Activated naive CD8-positive, alpha-beta T cell (primary cell): ENCODE measurements around the gene MIER1.
"Not testable (repeated sequence)": the region's sequence is repeated elsewhere in the genome, so short reads cannot be mapped to it uniquely, and the experiment has no call there.

Source experiments
- H3K27ac Mint-ChIP-seq: one replicate; pipeline ENCODE4 v1.8.0; 2021; ENCODE audit warnings: mixed read lengths
- H3K27me3 Mint-ChIP-seq: one replicate; pipeline ENCODE4 v1.8.0; 2021; ENCODE audit warnings: mixed read lengths
- H3K36me3 Mint-ChIP-seq: one replicate; pipeline ENCODE4 v1.8.0; 2021; ENCODE audit warnings: mixed read lengths
- H3K4me1 Mint-ChIP-seq: one replicate; pipeline ENCODE4 v1.8.0; 2021; ENCODE audit warnings: low read depth, mixed read lengths
- H3K4me3 Mint-ChIP-seq: one replicate; pipeline ENCODE4 v1.8.0; 2021; ENCODE audit warnings: mild to moderate bottlenecking, mixed read lengths
- H3K9me3 Mint-ChIP-seq: one replicate; pipeline ENCODE4 v1.8.0; 2021; ENCODE audit warnings: low read depth, mixed read lengths

The MIER1 gene

DNA sequence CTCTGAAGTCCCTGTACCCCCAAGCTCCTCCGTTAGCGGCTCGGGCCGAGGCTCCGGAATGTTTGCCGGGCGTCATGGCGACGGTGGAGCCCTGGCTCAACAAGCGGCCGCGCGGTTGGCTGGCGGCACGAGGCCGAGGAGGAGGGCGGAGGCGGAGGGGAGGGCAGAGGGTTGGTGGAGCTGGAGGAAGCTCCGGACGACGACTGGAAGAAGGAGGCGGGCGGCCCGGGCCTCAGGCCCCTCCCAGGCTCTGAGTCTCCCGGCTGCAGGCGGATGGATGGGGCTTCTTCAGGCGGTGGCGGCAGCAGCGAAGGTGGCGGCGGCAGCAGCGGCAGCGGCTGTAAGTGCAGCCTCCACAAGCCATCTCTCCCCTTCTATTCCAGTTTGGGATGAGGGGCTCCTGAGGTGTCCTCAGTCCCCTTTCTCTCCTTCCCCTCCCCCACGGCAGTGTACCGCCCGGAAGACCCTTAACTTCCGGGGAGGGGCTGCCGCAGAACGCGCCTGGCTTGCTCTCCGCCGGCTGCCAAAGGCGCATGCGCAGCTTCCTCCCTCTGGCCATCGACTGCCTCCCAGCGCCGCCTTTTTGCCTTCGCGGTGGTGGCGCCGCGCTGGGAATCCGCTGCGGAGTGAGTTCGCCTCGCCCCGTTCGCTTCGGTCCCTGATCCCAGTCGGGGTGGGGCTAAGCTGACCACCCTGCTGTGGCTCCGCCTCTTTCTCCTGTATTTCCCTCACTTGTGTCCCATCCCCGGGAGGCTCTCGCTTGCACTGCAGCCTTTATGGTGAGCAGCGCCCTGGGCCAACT lies at the start of gene MIER1, which contains the start of gene DNAI4:
TSS of gene MIER1 (plus strand) at position 235 of the 802 bp plus-strand sequence. CDS start at position 274, 39 bp downstream.
TSS of gene DNAI4 (minus strand) at position 101 of the 802 bp plus-strand sequence. CDS start at position 76, 25 bp downstream.
- H3K27ac Mint-ChIP-seq: peak within 1 kb of the TSS; percentile 90
- peaks cover 56% of the 10 kb centered on the region for H3K4me1 Mint-ChIP-seq
- H3K36me3 Mint-ChIP-seq: peaks cover 8% of the 10 kb centered on the region
- H3K27me3 Mint-ChIP-seq: no peaks in the 10 kb centered on the region
- no peaks in the 10 kb centered on the region for H3K9me3 Mint-ChIP-seq
- peak within 1 kb of the TSS; percentile 92 for H3K4me3 Mint-ChIP-seq

DNA sequence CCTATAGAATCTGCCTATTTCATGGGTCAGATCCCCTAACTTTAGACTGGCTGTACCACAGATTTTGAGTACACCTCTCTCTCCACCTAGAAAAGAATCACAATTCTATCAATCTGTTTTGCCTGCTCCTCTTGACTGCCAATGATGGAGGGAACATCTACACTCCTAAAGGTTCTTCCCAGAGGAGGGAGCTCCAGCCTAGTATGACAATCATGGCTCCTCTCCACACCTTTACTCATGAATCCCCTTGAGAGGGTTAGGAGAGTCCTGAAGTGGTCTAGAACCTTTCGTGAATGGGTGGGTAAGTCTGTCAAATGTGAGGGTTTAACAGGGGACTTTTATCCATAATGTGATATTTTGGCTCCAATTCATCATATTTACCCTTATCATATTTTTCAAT lies 48.1 kb upstream of the MIER1 start:
- no peak overlapping the region for H3K27ac Mint-ChIP-seq
- H3K9me3 Mint-ChIP-seq: peaks cover 23% of the 10 kb centered on the region
- H3K4me3 Mint-ChIP-seq: no peak overlapping the region
- no peaks in the 10 kb centered on the region for H3K4me1 Mint-ChIP-seq
- no peaks in the 10 kb centered on the region for H3K27me3 Mint-ChIP-seq
- H3K36me3 Mint-ChIP-seq: peaks cover 11% of the 10 kb centered on the region

- Mint-ChIP-seq H3K9me3 (peaks cover under 1% of the 10 kb centered on the region), H3K27ac (no peak overlapping the region), H3K36me3 (peaks cover 6% of the 10 kb centered on the region), H3K4me3 (no peak overlapping the region), H3K27me3 (no peaks in the 10 kb centered on the region), H3K4me1 (no peaks in the 10 kb centered on the region)
Measured at GRCh38 chr1:66889030-66889429, 35.8 kb upstream of the MIER1 start.

DNA sequence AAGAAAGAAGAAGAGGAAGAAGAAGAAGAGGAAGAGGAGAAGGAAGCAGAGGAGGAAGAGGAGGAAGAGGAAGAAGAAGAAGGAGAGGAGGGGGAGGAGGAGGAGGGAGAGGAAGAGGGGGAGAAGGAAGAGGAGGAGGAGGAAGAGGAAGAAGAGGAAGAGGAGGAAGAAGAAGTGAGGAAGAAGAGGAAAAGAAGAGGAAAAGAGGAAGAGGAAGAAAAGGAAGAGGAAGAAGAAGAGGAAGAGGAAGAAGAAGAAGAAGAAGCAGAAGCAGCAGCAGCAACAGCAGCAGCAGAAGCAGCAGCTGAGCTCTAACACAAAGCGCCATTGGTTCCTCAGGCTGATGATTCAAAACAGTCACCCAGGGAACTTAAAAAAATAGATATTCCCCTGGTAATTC lies 34.2 kb upstream of the MIER1 start:
- Mint-ChIP-seq H3K27me3 (no peaks in the 10 kb centered on the region), H3K4me1 (no peaks in the 10 kb centered on the region), H3K9me3 (no peaks in the 10 kb centered on the region), H3K27ac (no peak overlapping the region), H3K36me3 (peaks cover 6% of the 10 kb centered on the region), H3K4me3 (no peak overlapping the region)

GRCh38 chr1:66893712-66894111 lies 31.1 kb upstream of the MIER1 start:
- H3K36me3 Mint-ChIP-seq: peaks cover 3% of the 10 kb centered on the region

GRCh38 chr1:66915203-66915602 lies 9.6 kb upstream of the MIER1 start:
- not testable (repeated sequence) for H3K4me3 Mint-ChIP-seq, H3K9me3 Mint-ChIP-seq

More at GRCh38 chr1:66893712-66894111, 31.1 kb upstream of the MIER1 start:
- Mint-ChIP-seq H3K9me3 (no peaks in the 10 kb centered on the region), H3K27ac (no peak overlapping the region), H3K4me3 (no peak overlapping the region), H3K27me3 (no peaks in the 10 kb centered on the region), H3K4me1 (no peaks in the 10 kb centered on the region)

DNA sequence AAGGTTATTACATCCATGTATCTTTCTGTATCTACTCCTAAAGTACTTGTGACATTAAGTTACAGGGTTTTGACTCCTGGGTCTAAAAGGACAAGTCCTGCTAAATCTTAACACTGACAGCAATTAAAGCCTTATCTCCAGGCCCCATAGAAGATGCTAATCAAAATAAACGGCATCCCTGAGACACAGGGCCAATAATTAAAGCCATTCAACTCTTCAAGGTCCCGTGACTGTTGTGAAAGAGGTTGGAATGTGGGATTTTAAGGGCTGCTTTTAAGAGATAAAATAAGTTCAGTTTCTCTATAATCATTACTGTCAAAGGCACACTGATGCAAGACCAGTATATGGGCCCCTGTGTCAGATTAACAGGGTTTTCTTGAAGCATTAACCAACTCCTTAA lies 8.5 kb upstream of the MIER1 start:
- Mint-ChIP-seq H3K27ac (no peak overlapping the region), H3K4me1 (peaks cover 8% of the 10 kb centered on the region), H3K27me3 (no peaks in the 10 kb centered on the region), H3K4me3 (no peak overlapping the region), H3K9me3 (peaks cover 4% of the 10 kb centered on the region), H3K36me3 (peaks cover 21% of the 10 kb centered on the region)

More at GRCh38 chr1:66915203-66915602, 9.6 kb upstream of the MIER1 start:
- H3K27me3 Mint-ChIP-seq, H3K4me1 Mint-ChIP-seq, H3K27ac Mint-ChIP-seq: not testable (repeated sequence)
- peaks cover 16% of the 10 kb centered on the region for H3K36me3 Mint-ChIP-seq

- H3K4me1 Mint-ChIP-seq: peaks cover 13% of the 10 kb centered on the region
- no peaks in the 10 kb centered on the region for H3K27me3 Mint-ChIP-seq
- H3K36me3 Mint-ChIP-seq: peaks cover 24% of the 10 kb centered on the region
- H3K4me3 Mint-ChIP-seq: no peak overlapping the region
- peaks cover 4% of the 10 kb centered on the region for H3K9me3 Mint-ChIP-seq
- no peak overlapping the region for H3K27ac Mint-ChIP-seq
Measured at GRCh38 chr1:66917476-66917875, 7.3 kb upstream of the MIER1 start.

- Mint-ChIP-seq H3K4me3 (no peak overlapping the region), H3K27me3 (no peaks in the 10 kb centered on the region), H3K27ac (no peak overlapping the region), H3K36me3 (peaks cover 24% of the 10 kb centered on the region), H3K4me1 (peaks cover 27% of the 10 kb centered on the region), H3K9me3 (peaks cover 4% of the 10 kb centered on the region)
Measured at GRCh38 chr1:66919063-66919462, 5.7 kb upstream of the MIER1 start.

DNA sequence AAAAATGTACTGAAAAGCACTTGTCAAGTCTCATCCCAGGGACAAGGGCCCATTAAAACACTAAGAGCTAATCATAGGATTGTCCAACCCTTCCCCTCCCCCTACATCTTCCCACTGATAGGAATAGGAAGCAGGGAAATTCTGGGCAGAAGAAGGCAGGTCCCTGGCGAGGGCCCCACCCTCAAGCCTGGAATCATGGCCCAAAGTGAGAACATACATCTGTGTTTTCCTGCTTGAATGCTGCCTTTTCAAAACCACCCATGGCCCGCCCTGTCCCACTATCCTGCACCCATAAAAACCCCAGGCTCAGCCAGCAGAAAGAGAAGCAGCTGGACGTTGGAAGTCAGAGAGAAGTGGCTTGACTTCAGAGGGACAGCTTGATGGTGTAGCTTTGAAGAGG lies 5.0 kb upstream of the MIER1 start:
- Mint-ChIP-seq H3K9me3 (peaks cover 4% of the 10 kb centered on the region), H3K27ac (no peak overlapping the region)

GRCh38 chr1:66920543-66920942 lies 4.2 kb upstream of the MIER1 start:
- peaks cover 24% of the 10 kb centered on the region for H3K36me3 Mint-ChIP-seq
- H3K4me3 Mint-ChIP-seq: no peak overlapping the region
- peaks cover 28% of the 10 kb centered on the region for H3K4me1 Mint-ChIP-seq
- no peak overlapping the region for H3K27ac Mint-ChIP-seq
- no peaks in the 10 kb centered on the region for H3K27me3 Mint-ChIP-seq
- H3K9me3 Mint-ChIP-seq: peaks cover 4% of the 10 kb centered on the region

More for the DNA sequence above, 5.0 kb upstream of the MIER1 start:
- peaks cover 24% of the 10 kb centered on the region for H3K36me3 Mint-ChIP-seq
- H3K4me3 Mint-ChIP-seq: no peak overlapping the region
- H3K27me3 Mint-ChIP-seq: no peaks in the 10 kb centered on the region
- H3K4me1 Mint-ChIP-seq: peaks cover 27% of the 10 kb centered on the region

- peak overlapping the region; percentile 90 for H3K27ac Mint-ChIP-seq
- peak overlapping the region; percentile 92 for H3K4me3 Mint-ChIP-seq
- peaks cover 8% of the 10 kb centered on the region for H3K36me3 Mint-ChIP-seq
- peaks cover 56% of the 10 kb centered on the region for H3K4me1 Mint-ChIP-seq
- H3K27me3 Mint-ChIP-seq: no peaks in the 10 kb centered on the region
- H3K9me3 Mint-ChIP-seq: no peaks in the 10 kb centered on the region
Measured at GRCh38 chr1:66925558-66925910, 744 bp downstream of the MIER1 start.

GRCh38 chr1:66925944-66926343 lies 1.2 kb downstream of the MIER1 start:
- peak overlapping the region; percentile 90 for H3K27ac Mint-ChIP-seq
- no peaks in the 10 kb centered on the region for H3K27me3 Mint-ChIP-seq
- H3K4me1 Mint-ChIP-seq: peaks cover 54% of the 10 kb centered on the region
- peak overlapping the region; percentile 92 for H3K4me3 Mint-ChIP-seq
- no peaks in the 10 kb centered on the region for H3K9me3 Mint-ChIP-seq
- H3K36me3 Mint-ChIP-seq: peaks cover 6% of the 10 kb centered on the region

DNA sequence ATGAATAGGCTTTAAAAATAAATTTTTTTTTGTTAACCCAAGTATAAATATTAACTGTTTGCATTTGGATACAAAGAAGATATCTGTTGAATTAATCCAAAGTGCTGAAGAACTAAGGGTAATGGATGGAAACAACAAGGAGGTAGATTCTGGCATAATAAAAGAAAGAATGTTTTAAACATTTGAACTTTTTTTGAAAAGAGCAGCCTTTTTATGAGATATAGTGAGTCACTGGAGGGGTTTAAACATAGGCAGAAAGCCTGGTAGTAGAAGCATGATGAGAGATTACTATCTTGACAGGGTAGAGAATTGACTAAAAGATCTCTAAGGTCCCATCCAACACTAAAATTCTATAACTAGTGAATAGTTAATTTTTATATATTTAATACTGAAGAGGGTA lies 2.7 kb downstream of the MIER1 start:
- Mint-ChIP-seq H3K27ac (peak overlapping the region; percentile 22), H3K9me3 (no peaks in the 10 kb centered on the region), H3K4me3 (no peak overlapping the region), H3K36me3 (peaks cover 3% of the 10 kb centered on the region), H3K27me3 (no peaks in the 10 kb centered on the region), H3K4me1 (peaks cover 55% of the 10 kb centered on the region)

- Mint-ChIP-seq H3K27me3 (no peaks in the 10 kb centered on the region), H3K36me3 (peaks cover 3% of the 10 kb centered on the region), H3K27ac (peak overlapping the region; percentile 86), H3K4me3 (peak overlapping the region; percentile 94), H3K9me3 (no peaks in the 10 kb centered on the region), H3K4me1 (peaks cover 58% of the 10 kb centered on the region)
Measured at GRCh38 chr1:66929146-66929688, 4.4 kb downstream of the MIER1 start.

DNA sequence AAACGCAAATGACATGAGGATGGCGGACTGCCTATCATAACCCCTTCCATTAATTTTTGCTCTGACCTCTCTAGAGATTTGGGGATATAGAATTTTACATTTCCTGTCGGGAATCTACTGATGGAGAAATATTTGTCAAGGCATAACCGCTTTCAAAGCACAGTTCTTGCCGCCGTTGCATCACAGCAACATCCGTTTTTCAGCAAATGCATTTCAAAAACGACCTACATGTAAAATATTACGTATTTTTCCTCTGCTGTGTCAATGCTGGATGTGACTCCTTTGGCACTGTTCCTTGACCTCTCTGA lies 4.9 kb downstream of the MIER1 start:
- Mint-ChIP-seq H3K36me3 (peaks cover 3% of the 10 kb centered on the region), H3K4me1 (peaks cover 62% of the 10 kb centered on the region), H3K27ac (peak overlapping the region; percentile 86), H3K9me3 (no peaks in the 10 kb centered on the region), H3K27me3 (no peaks in the 10 kb centered on the region), H3K4me3 (peak overlapping the region; percentile 94)
